ENCODE results near the gene CFAP45. TPM values are rescaled to one million over a fixed set of nuclear protein-coding genes. Genes with fewer than 3 reads are reported as not detected.

Gene CFAP45
- total and polyA plus RNA-seq, 2 experiments from 2014 or later: 0.36 TPM; not detected in 1

DNA sequence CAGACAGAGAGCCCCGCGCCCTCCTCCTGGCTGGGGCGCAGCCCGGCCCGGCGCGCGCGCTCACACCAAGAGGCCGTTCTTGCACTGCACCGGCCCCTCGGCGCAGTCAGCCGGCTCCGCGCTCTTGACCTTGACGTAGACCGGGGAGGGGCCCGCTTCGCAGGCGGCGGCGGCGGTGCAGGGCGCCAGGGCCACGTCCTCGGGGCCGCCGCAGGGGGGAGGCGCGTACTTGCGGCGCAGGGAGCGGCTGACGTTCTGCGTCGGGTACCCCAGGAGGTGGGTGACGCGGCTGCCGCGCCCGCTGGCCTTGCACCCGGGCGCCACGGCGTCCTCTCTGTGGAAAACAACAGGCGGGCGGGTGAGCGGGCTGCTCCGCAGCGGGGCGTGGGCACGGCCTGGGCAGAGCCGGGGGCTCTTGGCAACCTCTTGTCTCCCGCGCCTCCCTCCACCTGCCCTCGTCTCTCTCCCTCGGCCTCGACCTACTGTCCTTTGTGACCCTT, 45.2 kb downstream of the CFAP45 start:
- Histone ChIP-seq H3K4me2 (peak overlapping the region; percentile 74), H3K4me3 (peak overlapping the region; percentile 82), H3K4me1 (ENCODE audit: insufficient read depth) (peaks cover 6% of the 10 kb centered on the region), H3K79me2 (replicated peaks; ENCODE audit: insufficient read depth) (no peaks in the 10 kb centered on the region), H3K27ac (ENCODE audit: low read depth) (no peak overlapping the region), H2AFZ (peak overlapping the region; percentile 94), H3K36me3 (ENCODE audit: insufficient read depth) (no peaks in the 10 kb centered on the region), H3K27me3 (ENCODE audit: insufficient read depth) (peaks cover 47% of the 10 kb centered on the region), H3K9me2 (ENCODE audit: insufficient read depth) (no peaks in the 10 kb centered on the region), H3F3A (replicated peaks; ENCODE audit: low read depth) (0 out of 2 replicates have a peak, but pooled peaks cover 2% of the 10 kb centered on the region), H4K20me1 (replicated peaks; ENCODE audit: insufficient read depth) (no peaks in the 10 kb centered on the region)
- H3K36me3 Mint-ChIP-seq (ENCODE audit: low read depth): no peaks in the 10 kb centered on the region; the same call in 2 of the 3 replicates
- no peaks in the 10 kb centered on the region for H3K9me3 Mint-ChIP-seq
- ATAC-seq (peak; percentile 92), DNase-seq (ENCODE audit: low spot score) (peak; percentile 82)
- TF ChIP-seq, protein P1, sequence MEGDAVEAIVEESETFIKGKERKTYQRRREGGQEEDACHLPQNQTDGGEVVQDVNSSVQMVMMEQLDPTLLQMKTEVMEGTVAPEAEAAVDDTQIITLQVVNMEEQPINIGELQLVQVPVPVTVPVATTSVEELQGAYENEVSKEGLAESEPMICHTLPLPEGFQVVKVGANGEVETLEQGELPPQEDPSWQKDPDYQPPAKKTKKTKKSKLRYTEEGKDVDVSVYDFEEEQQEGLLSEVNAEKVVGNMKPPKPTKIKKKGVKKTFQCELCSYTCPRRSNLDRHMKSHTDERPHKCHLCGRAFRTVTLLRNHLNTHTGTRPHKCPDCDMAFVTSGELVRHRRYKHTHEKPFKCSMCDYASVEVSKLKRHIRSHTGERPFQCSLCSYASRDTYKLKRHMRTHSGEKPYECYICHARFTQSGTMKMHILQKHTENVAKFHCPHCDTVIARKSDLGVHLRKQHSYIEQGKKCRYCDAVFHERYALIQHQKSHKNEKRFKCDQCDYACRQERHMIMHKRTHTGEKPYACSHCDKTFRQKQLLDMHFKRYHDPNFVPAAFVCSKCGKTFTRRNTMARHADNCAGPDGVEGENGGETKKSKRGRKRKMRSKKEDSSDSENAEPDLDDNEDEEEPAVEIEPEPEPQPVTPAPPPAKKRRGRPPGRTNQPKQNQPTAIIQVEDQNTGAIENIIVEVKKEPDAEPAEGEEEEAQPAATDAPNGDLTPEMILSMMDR (conservative IDR thresholded peaks at IDR 0.05; ENCODE audit: low read depth in 2 of 2): no peak
- TF ChIP-seq EZH2 (IDR thresholded peaks at IDR 0.05; ENCODE audit: low read depth, unreplicated experiment) (peak; percentile 14), JUNB (IDR thresholded peaks at IDR 0.05; ENCODE audit: unreplicated experiment) (no peak), ZNF462 (CRISPR knock-in tag; IDR thresholded peaks at IDR 0.05) (no peak), NANOG (IDR thresholded peaks at IDR 0.05; ENCODE audit: borderline replicate concordance) (no peak)
- peaks cover 21% of the 10 kb centered on the region for H3K27me3 Mint-ChIP-seq (ENCODE audit: insufficient read depth, low read depth, poor library complexity)
- H3K4me1 Mint-ChIP-seq: peaks cover 9% of the 10 kb centered on the region
- H3K4me3 Mint-ChIP-seq: peak overlapping the region; percentile 84
- H3K27ac Mint-ChIP-seq: no peak overlapping the region

All from GM23338 (cell line).